ENCODE measurements around the gene ADAMTS13.
A peak's percentile ranks its signal among the peaks of the same experiment; 100 is the strongest.

ADAMTS13 gene

DNA sequence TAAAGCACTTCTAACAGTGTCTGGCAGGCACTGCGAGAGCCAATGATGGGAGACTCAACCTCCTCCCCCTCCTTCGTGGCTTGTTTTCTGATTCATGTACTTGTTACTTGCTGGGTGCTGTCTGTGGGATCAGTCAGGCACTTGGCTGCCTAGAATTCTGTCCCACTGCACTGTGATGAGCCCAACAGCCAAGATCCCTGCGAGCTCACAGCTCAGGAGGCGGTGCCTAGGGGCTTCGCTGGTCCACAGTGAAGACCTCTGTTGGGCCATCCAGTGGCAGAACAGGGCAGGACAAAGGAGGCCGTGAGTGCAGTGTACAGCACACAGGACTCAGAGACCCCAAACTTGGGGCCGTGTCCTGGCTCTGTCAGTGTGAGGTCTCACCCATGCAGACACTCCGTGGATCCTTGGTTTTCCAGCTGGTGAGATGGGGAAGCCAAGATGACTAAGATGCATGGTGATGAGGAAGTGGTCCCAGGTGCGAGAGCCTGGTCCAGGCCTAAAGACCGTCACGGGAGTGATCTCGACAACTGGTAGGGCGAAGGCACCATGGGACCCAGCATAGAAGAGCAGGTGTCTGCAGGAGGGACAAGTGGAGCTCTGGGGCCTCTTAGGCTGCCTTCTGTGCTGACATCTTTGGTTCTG lies 83.1 kb downstream of the ADAMTS13 start:
- no peak overlapping the region for H3K27ac ChIP-seq
- TF ChIP-seq, protein P1, sequence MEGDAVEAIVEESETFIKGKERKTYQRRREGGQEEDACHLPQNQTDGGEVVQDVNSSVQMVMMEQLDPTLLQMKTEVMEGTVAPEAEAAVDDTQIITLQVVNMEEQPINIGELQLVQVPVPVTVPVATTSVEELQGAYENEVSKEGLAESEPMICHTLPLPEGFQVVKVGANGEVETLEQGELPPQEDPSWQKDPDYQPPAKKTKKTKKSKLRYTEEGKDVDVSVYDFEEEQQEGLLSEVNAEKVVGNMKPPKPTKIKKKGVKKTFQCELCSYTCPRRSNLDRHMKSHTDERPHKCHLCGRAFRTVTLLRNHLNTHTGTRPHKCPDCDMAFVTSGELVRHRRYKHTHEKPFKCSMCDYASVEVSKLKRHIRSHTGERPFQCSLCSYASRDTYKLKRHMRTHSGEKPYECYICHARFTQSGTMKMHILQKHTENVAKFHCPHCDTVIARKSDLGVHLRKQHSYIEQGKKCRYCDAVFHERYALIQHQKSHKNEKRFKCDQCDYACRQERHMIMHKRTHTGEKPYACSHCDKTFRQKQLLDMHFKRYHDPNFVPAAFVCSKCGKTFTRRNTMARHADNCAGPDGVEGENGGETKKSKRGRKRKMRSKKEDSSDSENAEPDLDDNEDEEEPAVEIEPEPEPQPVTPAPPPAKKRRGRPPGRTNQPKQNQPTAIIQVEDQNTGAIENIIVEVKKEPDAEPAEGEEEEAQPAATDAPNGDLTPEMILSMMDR (IDR thresholded peaks at IDR 0.05; ENCODE audit: low read depth, low read length, missing control alignments): no peak
- H3K4me3 ChIP-seq (ENCODE audit: low read depth, low read length): no peak overlapping the region
- peak; percentile 20 for DNase-seq
- in situ Hi-C loops (cut with HindIII; ENCODE audit: low pct_ligation_motif_present, low sequenced_read_pairs): no loop called here
- no peaks in the 10 kb centered on the region for H3K36me3 ChIP-seq (replicated peaks)
- H3K27me3 ChIP-seq (replicated peaks): no peaks in the 10 kb centered on the region

DNA sequence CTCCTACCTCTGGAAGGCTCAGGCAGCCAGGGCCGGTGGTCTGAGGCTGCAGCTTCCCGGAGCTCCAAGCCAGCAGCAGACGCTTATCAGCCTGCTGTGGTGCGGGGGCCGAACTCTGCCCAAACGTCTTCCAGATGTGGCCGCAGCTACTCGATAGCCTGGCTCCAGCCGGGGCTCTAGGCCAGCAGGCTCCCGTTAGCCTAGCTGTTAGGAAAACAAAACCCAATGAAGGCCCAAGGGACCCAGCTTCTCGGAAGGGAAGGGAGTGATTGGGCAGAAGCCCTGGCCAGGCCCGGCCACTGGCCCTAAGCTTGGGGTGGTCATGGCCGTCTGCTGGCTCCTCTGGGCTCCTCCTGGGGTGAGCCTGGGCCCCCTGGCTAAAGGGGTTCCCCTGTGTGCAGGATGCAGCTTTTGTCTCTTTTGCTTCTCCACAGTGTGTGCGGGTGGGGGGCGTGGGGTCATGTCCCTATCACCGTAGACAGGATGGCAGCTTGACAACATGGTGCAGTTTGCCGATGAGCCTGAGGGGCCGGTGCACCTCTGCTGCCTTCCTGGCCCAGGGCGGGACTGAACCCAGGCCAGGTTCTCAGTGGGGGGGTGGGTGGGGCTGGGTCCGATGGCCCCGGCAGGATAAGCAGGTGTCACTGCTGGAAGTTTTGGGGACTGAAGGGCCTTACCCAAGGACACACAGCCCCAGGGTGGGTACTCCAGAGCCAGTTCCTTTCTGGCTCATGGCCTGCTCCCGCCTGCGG lies 83.9 kb downstream of the ADAMTS13 start:
- Histone ChIP-seq H3K4me3 (ENCODE audit: low read depth, low read length) (no peak overlapping the region), H3K27me3 (replicated peaks) (no peaks in the 10 kb centered on the region), H3K36me3 (replicated peaks) (no peaks in the 10 kb centered on the region), H3K27ac (no peak overlapping the region)
- in situ Hi-C loops (cut with HindIII; ENCODE audit: low pct_ligation_motif_present, low sequenced_read_pairs): no loop called here
- TF ChIP-seq, protein P1 (IDR thresholded peaks at IDR 0.05; ENCODE audit: low read depth, low read length, missing control alignments): no peak
- no peak for DNase-seq

DNA sequence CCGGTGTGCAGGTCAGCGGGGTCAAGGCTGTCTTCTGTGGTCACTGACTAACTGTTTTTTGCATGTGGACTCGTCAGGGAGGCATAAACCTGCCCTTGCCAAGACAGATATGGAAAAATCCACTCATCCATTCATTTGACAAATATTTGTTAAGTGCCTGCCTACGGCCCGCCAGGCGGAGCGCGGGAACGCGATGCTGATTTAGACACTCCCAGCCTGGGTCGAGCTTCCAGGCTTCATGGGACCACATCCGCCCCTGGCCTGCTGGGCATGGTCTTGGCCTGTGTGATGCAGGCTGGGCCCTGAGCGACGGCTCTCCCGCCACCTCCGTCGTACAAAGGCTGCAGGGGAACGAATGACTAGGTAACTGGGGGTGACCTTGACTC lies 84.5 kb downstream of the ADAMTS13 start:
- in situ Hi-C loops (cut with HindIII; ENCODE audit: low pct_ligation_motif_present, low sequenced_read_pairs): no loop called here
- no peak overlapping the region for H3K27ac ChIP-seq
- H3K36me3 ChIP-seq (replicated peaks): no peaks in the 10 kb centered on the region
- TF ChIP-seq, protein P1 (IDR thresholded peaks at IDR 0.05; ENCODE audit: low read depth, low read length, missing control alignments): peak; percentile 3
- peak; percentile 19 for DNase-seq
- H3K27me3 ChIP-seq (replicated peaks): no peaks in the 10 kb centered on the region
- no peak overlapping the region for H3K4me3 ChIP-seq (ENCODE audit: low read depth, low read length)

DNA sequence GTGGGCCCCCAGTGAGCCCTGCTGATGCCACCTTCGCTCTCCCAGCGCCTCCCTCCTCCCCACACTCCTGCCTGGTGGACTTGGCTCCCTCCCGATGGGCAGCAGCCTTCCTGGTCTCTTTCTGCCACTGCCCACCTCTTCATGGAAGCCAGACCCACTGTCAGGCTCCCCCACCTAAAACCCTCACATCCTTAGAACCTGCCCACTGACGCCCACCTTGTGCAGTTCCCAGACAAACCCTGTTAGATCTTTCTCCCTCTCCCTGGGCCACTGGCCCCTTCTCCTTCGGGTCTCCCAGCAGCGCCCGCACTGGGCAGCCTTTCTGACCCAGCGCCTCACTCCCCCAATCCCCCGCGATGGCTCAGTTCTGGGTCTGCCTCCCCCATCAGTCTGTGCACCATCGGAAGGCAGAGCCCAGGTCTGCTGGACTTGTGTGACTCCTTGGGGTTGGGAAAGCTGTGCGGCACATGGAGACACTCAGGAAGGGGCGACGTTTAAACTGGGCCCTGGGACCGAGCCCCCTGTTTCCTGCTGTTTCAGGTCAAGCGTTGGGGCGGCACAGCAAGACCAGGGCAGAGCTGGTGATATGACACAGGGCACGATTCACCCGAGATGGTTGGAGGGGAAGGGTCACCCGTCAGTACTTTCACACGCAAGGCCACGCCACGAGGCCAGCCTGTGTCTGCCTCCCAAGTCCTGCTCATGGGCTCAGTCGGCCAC lies 85.2 kb downstream of the ADAMTS13 start:
- TF ChIP-seq, protein P1 (IDR thresholded peaks at IDR 0.05; ENCODE audit: low read depth, low read length, missing control alignments): no peak
- Histone ChIP-seq H3K36me3 (replicated peaks) (no peaks in the 10 kb centered on the region), H3K4me3 (ENCODE audit: low read depth, low read length) (no peak overlapping the region), H3K27me3 (replicated peaks) (no peaks in the 10 kb centered on the region), H3K27ac (no peak overlapping the region)
- DNase-seq: no peak
- in situ Hi-C loops (cut with HindIII; ENCODE audit: low pct_ligation_motif_present, low sequenced_read_pairs): no loop called here

DNA sequence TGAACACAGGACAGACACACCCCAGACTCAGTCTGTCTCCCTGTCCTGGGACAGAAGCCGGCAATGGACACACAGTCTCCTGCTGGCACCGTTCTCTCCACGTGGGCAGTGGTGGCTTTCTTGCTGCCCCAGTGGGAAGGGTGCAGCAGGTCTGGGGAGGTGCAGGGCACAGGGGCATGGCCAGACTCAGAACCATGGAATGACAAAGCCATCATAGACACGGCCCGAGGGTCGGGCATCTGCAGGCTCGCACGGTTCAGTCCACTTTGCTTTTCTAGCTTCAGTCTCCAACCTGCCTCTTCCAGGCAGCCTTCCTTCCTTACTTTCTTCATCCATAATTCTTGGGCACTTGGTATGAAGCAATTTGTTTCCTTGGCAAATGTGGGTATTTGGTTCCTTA lies 85.9 kb downstream of the ADAMTS13 start:
- no peaks in the 10 kb centered on the region for H3K36me3 ChIP-seq (replicated peaks)
- no peaks in the 10 kb centered on the region for H3K27me3 ChIP-seq (replicated peaks)
- H3K27ac ChIP-seq: no peak overlapping the region
- TF ChIP-seq, protein P1 (IDR thresholded peaks at IDR 0.05; ENCODE audit: low read depth, low read length, missing control alignments): no peak
- H3K4me3 ChIP-seq (ENCODE audit: low read depth, low read length): no peak overlapping the region
- DNase-seq: no peak
- in situ Hi-C loops (cut with HindIII; ENCODE audit: low pct_ligation_motif_present, low sequenced_read_pairs): no loop called here

All from brain microvascular endothelial cell (primary cell).